Measurements from ENCODE around the gene CRYBG1.
"Not testable (repeated sequence)": the region's sequence is repeated elsewhere in the genome, so short reads cannot be mapped to it uniquely, and the experiment has no call there.

CRYBG1 gene

DNA sequence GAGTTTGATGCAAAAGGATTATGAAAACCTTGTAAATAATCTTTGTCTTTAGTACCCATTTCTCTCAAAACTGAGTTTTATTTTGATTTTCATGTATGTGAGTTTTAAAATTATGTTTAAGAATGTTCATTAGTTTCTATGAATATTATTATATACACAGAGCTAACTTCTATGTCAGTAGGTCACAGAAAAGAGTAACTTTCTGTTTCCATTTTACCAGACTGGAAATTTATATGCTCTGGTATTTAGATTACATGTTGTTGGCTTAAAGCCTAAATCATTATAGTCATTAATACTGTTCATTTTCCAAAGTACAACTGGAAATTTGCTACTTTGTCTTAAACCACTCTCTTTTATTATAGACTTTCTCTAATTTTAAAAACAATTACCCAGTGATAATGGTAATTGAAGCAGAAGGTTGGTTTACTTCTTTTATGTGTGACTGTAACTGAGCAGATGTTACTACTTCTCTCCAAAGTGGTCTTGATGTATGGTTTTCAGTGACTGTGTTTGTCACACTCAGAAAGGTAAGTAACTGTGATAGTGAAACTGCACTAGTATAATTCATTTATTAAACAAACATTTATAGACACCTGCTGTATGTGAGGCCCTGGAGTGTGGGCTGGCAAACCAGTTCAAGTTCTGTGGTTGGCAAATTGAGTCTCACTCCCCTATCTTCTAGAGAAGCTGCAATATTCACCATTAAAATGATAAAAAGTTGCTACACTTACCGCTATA lies 13.2 kb downstream of the CRYBG1 start:
- no peak for DNase-seq (ENCODE audit: low read depth in 2 of 2, low spot score in 1 of 2)

DNA sequence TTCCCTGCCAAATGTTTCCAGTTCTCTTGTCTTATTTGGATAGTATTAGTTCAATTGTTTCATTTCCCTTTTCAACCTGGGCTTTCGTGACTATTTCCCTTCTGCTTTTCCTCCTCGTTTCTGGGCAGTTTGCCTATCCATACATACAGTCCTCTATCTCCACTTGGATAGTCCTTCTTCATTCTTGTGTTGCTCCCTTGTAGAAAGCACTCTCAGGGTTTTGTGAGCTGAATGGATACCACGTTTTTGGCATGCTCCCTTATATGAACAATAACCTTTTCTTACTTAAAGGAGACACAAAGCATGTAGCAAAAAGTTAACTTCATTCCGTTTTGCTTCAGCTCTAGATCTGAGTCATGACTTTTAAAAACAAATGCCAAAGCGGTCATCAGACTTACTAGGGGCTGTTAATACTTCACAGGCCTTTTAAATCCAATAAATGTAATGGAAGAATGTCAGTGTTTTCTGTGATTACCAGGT lies 16.6 kb downstream of the CRYBG1 start:
- DNase-seq (ENCODE audit: low read depth in 2 of 2, low spot score in 1 of 2), result no peak

DNA sequence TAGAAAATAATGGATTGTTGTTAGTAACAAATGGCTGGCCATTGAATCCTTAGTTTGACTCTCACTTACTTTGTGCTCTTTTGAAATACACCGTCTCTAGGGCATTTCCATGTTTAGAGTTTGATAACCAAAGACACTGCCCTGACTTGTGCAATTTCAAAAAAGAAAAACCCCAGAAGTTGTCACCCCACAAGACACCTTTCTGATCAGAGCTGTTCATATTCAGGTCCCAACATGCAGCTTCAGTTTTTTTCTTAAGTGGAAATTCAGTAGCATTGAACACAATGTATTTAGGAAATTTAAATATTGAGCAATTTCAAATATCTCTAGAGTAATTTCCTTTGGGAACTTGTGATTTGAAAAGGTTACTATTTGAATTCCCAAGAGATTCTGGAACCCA lies 19.4 kb downstream of the CRYBG1 start:
- DNase-seq (ENCODE audit: low read depth in 2 of 2, low spot score in 1 of 2), result no peak

DNA sequence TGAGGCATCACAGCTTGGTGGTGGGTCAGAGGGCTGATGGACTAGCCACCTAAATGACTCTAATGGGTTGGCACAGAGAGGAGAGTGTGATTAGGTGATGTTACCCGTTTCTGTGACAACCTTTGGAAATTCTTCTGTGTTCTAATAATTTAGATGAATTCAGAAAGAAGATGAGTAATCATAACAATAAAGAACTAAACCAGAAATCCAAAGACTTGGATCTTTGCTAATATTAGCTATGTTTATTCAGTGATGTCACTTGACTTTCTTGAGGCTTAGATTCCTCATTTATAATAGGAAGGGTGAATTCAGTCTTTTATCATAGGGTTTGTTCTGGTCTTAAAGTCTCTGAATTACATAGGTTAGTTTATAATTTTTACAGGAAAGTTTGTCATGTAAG lies 19.9 kb downstream of the CRYBG1 start:
- no peak for DNase-seq (ENCODE audit: low read depth in 2 of 2, low spot score in 1 of 2)

DNA sequence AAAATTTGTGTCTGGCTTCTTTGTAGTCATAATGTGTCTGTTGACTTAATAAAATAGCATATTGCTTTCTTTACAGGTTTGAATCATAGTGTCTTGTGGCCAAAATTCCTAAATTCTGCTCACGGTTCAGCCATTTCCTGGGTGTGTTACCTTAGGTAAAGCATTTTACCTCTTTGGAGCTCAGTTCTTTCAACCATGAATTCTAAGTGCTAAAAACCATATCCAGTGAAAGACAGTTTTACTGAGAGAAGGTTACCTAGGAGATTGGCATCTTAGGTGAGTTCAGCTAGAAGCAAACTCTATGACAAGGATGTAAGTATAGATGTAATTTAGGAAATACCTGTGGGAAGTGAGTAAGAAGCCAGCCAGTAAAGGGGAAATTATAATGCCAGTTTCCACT lies 20.7 kb downstream of the CRYBG1 start:
- no peak for DNase-seq (ENCODE audit: low read depth in 2 of 2, low spot score in 1 of 2)

DNA sequence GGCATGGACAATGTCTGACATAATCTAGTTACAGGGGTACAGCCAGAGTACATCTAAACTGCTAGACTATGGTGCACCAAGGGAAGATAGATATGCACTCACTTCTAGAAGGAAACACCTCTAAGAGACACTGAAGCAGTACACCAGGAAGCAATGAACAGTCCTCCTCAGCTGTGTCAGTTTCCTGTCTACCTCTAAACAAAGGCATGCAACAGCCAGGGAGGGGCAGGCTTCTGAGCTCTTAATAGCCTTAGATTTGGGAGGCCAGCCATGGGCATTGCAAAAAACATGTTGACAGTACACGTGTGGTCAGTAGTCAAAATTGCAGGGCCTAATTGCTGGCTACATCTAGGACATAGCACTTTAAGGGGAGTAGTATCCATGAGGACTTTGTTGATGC lies 21.4 kb downstream of the CRYBG1 start:
- DNase-seq (ENCODE audit: low read depth in 2 of 2, low spot score in 1 of 2), result no peak

DNA sequence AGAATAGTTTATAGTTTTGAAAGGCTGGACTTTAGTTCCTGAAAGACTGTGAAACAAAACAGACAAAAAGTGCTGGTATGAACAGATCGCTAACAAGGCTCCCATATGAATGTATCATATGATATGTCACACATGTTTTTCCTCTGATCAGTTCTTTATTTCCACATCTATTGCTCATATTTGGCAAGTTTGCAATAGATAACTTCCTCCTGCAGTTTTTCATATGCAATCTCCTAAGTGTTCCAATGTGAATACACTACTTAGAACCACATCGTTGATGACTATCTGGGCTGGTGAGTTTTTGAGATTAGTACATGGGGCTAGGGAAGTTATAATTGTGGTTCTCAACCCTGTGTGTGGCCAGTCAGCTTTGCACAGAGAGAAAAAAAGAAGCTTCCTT lies 23.1 kb downstream of the CRYBG1 start:
- DNase-seq (ENCODE audit: low read depth in 2 of 2, low spot score in 1 of 2), result no peak

DNA sequence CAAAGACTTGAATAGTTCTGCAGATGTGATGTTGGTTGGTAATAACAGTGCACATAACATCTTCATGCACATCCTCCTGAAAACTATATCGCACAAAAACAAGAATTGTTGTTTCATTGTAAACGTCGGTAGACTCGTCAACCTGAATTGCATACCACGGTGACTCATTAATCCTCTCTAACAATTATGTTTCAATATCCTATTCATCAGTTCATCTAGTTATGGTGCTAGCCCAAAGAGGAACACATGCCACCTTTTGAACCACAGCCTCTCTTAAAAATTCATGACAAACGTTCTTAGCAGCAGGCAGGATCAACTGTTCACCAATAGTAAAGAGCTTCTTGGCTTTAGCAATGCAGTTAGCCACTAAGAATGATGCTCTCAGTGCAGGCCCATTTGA lies 25.0 kb downstream of the CRYBG1 start:
- no peak for DNase-seq (ENCODE audit: low read depth in 2 of 2, low spot score in 1 of 2)

DNA sequence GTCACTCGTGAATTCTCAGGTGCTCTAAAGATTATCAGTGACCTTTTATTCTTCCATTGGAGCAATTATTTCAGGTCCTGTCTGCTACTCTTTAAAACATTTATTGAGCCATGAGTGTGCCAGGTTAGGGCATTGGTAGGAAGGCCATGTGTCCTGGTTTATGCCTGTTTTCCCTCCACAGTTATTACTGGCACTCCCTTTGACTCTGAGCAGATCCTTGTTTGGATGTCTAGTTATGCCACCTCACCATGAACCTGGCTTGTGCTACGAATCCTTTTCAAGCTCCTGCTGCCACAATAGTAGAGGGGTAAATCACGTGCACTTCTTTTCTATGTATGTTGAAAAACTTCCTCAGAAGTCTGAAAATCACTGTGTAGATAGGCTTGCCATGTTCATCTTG lies 27.4 kb downstream of the CRYBG1 start:
- no peak for DNase-seq (ENCODE audit: low read depth in 2 of 2, low spot score in 1 of 2)

DNA sequence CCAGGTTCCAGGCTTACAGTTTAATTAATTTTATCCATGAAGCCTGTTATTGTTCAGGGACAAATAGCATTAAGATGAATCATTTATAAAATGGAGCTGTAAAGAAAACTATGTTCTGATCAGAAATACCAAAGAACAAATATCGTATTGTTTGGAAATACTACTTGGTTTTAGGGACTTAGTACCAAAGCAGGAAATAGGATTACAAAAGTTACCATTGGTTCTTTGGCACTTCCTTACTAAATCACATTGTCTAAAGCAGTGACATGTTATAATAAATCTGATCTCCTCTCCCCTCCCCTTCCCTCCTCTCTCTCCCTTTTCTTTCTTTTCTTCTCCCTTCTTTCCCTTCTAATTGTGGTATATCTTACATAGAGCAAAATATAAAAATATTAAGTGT lies 29.6 kb downstream of the CRYBG1 start:
- DNase-seq (ENCODE audit: low read depth in 2 of 2, low spot score in 1 of 2), result no peak

DNA sequence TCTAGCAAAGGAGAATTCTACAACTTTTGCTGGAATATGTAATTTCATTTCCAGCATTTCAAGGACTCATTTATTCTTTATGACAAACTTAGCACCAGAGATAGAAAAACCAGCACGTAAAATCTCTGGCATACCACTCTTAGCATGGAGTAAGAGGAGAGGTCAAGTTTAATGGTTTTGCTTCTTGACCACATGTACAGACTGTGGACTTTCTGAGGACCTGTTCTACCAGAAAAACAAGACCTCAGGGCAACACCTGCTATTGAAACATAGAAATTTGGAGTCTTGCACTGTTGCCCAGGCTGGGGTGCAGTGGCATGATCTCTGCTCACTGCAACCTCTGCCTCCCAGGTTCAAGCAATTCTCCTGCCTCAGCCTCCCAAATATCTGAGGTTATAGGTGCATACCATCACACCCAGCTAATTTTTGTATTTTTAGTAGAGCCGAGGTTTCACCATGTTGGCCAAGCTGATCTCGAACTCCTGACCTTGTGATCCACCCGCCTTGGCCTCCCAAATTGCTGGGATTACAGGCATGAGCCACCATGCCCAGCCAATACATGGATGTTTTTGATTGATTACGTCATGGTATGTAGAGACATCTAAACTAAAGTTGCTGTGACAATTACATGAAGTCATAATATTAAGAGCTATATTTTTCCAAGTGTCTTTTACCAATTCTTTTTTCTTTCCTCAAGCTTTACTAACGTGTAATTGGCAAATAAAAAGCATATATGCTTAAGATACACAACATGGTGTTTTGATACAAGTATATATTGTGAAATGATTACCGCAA lies 36.1 kb downstream of the CRYBG1 start:
- no peak for DNase-seq (ENCODE audit: low read depth in 2 of 2, low spot score in 1 of 2)

DNA sequence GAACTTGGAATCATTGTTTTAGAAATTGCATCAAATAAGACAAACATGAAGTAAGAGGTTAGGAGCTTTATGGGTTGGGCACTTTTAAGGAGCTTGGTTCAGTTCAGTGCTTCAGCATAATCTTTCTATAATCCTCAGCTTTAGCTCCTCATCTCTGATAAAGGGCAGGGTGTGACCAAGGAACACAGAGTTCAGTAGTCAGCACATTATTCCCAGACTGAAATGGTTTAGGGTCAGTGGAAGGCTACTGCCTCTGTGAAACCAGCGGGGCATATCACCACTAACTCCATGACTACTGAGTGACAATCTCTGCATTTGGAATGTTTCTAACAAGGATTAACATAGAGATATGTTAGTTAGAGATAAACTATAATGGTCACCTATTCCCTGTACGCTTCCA lies 36.9 kb downstream of the CRYBG1 start:
- no peak for DNase-seq (ENCODE audit: low read depth in 2 of 2, low spot score in 1 of 2)

DNA sequence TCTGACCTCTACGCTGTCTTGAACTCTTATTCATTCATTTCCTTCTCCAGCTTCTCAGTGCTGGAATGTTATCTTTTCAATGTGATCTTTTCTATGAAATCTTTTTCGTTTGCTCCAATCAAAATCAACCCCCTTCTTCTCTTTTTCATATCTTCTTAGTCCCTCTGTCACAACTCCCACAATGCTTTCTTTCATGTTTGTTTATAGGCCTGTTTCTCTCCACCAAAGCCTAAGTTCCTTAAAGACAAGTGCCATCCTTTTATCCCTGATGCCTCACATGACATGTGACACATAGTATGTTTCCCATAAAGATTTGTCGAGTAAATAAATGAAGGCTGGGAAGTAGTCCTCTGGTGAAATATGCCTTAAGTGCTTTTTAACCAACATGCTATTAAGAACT lies 38.1 kb downstream of the CRYBG1 start:
- DNase-seq (ENCODE audit: low read depth in 2 of 2, low spot score in 1 of 2), result no peak

DNA sequence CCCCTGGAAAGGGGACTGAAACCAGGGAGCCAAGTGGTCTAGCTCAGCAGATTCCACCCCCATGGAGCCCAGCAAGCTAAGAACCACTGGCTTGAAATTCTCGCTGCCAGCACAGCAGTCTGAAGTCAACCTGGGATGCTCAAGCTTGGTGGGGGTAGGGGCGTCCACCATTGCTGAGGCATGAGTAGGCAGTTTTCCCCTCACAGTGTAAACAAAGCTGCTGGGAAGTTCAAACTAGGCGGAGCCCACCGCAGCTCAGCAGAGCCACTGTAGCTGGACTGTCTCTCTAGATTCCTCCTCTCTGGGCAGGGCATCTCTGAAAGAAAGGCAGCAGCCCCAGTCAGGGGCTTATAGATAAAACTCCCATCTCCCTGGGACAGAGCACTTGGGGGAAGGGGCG lies 44.5 kb downstream of the CRYBG1 start:
- not testable (repeated sequence) for DNase-seq (ENCODE audit: low read depth in 2 of 2, low spot score in 1 of 2)

DNA sequence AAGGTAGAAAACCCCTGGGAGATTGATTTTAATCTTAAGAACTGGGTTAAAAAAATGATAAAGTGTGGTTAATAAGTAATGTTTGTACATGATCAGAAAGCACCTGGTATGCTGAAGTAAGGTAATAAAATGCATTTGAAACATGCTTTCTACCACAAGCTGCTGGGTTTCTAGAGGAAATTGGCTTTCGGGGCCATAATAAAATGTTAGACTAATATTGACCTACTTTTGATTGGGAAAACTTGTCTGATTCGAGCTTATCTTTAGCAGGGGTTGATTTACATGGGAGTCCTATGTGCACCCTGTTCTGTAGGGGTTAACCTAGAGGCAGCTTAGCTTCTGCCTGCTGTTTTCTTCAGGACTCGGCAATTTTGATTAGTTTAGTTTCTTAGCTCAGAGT lies 50.5 kb downstream of the CRYBG1 start:
- no peak for DNase-seq (ENCODE audit: low read depth in 2 of 2, low spot score in 1 of 2)

DNA sequence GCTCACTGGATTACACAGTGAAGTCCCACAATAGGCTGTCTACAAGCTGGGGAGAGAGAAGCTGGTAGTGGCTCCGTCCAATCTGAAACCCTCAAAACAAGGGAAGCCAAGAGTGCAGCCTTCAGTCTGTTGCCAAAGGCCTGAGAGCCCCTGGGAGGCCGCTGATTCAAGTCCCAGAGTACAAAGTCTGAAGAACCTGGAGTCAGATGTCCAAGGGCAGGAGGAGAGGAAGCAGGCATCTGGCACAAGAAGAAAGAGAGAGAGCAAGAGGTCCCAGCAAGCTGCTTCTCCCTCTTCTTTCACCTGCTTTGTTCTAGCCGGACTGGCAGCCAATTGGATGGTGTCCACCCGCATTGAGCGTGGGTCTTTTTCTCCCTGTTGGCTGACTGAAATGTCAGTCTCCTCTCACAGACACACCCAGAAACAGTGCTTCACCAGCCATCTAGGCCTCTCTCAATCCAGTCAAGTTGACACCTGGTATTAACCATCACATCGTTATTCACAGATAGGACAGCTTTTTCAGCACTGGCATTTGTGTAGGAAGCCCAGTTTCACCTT lies 51.2 kb downstream of the CRYBG1 start:
- no peak for DNase-seq (ENCODE audit: low read depth in 2 of 2, low spot score in 1 of 2)

DNA sequence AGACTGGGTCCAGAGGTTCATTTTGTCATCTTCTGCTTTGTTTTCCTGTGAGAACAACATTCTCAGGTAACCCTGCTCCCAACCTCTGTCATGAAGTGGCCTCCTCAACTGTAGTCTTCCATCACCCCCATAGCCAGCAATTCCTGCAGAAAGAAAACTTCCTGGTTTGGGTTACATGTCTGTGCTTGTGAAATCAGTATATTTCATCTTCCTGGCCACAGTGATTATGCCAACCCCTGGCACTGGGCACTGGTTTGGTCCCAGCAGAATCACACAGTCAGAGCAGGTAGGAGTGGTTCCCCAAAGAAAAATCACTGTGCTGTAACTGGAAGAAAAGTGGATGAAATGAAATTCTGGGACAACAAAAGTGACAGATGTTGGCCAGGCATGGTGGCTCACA lies 52.5 kb downstream of the CRYBG1 start:
- no peak for DNase-seq (ENCODE audit: low read depth in 2 of 2, low spot score in 1 of 2)

DNA sequence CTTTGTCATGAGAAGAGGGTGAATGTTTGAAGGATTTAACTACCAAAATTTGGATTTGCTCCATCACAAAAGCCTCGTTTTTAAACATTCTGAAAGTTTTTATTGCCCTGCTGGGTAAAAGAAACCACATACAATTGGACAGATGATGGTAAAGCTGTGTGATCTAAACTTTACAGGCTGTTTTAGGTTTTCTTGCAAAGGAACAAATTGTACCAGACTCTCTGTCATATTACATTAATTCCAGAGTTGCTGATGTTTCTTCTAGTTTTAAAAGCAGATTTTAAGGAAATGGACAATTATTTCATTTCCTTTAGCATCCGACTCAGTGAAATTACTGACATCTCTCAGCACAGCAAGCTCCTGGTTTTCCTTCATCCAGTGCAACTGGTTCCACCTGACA lies 53.2 kb downstream of the CRYBG1 start:
- DNase-seq (ENCODE audit: low read depth in 2 of 2, low spot score in 1 of 2), result no peak

DNA sequence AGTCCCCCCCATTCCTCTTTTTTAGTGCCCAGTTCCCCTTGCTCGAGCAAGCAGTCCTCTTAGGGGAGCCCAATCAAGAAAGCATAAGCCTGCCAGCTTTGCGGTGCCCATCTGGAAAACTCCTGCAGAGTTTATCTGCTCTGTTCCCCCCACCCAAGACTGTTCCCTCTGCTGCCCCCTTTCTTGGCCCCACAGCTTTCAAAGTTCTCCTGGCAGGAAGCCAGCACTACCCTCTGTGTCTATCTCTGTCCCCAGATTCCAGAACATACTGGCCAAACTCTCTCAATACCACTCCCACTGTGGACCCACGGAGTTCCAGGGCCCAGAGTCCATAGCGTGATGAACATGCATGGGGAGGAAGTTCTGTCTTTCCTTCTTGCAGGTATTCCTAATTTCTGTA lies 55.4 kb downstream of the CRYBG1 start:
- DNase-seq (ENCODE audit: low read depth in 2 of 2, low spot score in 1 of 2), result no peak

DNA sequence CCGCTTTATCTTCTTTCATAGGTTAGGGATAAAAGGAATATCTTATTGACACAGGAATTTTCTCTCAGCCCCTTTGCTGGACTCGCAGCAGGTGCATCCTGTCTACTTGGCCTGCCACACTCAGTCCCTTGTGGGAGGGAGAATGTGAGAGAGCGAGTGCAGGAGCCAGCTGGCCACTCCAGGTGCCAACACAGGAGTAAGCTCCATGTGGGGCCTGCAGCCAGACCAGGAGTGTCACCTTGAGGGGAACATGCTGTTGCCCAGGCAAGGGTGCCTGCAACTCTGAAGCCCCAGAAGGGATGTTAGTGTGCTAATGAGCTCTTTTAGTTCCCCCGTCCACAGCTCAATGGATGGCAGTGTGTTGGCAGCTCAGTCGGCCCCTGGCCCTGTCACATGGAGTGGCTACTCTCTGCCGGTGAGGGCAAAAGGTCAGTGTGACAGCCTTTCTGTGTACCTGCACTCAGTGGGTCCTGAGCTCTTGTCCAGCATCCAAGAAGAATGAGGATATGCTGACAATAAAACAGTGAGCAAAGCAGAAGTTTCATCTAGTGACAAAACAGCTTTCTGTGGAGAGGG lies 57.1 kb downstream of the CRYBG1 start:
- no peak for DNase-seq (ENCODE audit: low read depth in 2 of 2, low spot score in 1 of 2)

DNA sequence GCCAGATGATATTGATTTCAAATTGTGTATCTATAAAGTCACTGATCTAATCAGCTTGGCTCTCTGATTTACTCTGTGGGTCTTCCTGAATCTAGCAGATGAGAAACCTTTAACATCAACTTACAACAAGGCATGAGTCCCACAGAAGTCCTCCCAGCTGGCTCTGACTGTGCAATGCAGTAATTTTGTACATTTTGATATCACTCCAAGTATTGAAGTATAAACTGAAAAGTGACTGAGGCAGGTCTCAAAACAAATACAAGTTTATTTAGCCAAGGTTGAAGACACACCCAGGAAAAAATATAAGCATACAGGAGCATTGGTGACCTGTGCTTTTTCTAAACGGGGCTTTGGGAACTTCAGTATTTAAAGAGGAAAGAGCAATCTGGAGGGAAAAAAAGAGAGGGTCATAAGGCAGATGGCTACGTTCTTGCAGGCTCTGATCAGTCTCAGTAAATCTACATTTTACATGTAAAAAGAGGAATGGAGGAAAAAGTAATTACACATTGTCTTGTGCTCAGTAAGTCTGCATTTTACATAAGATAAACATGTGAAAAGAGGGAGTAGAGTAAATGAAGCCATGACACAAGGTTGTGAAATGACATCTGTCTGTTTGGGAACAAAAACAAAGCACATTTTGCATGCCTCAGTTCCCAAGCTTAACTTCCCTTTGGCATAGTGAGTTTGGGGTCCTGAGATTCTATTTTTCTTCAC lies 59.5 kb downstream of the CRYBG1 start:
- DNase-seq (ENCODE audit: low read depth in 2 of 2, low spot score in 1 of 2), result no peak

All from stimulated activated CD8-positive, alpha-beta memory T cell treated with anti-CD3 and anti-CD28 coated beads, Interleukin-4, amount 100 ng/mL, for 1 hour (primary cell).